OCI-LY3 (cell line): ENCODE results near the gene ARSK.

Experiments
- EZH2phosphoT487 ChIP-seq: fragments of 200-600 bp; shearing (Covaris generic); IDR thresholded peaks from 2 replicates; pipeline ENCODE4 v1.6.1; 2018; ENCODE audit warnings: antibody characterized with exemption, mixed run types, low read depth
- TF ChIP-seq, protein P1 (sequence below): fragments of 200-600, 300-600 bp; sonication (generic); IDR thresholded peaks from 2 replicates; pipeline ENCODE4 v1.5.1; 2014; ENCODE audit warnings: antibody characterized with exemption, low read length, low read depth

DNA sequence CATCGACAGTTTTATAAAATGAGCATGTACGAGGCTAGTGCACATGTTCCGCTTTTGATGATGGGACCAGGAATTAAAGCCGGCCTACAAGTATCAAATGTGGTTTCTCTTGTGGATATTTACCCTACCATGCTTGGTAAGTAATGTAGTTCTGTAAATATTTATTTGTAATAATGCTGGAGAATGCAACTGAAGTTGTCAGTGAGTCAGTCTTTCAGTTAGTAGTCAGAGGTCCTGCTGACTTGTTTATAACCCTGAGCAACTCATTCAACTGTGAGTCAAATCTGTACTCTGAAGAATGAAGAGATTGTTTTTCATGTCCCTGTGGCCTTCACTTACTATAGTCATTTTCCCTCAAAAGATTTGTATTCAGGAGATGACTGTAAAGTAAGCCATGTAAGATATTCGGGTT lies 36.6 kb downstream of the ARSK start:
- TF ChIP-seq, protein P1, sequence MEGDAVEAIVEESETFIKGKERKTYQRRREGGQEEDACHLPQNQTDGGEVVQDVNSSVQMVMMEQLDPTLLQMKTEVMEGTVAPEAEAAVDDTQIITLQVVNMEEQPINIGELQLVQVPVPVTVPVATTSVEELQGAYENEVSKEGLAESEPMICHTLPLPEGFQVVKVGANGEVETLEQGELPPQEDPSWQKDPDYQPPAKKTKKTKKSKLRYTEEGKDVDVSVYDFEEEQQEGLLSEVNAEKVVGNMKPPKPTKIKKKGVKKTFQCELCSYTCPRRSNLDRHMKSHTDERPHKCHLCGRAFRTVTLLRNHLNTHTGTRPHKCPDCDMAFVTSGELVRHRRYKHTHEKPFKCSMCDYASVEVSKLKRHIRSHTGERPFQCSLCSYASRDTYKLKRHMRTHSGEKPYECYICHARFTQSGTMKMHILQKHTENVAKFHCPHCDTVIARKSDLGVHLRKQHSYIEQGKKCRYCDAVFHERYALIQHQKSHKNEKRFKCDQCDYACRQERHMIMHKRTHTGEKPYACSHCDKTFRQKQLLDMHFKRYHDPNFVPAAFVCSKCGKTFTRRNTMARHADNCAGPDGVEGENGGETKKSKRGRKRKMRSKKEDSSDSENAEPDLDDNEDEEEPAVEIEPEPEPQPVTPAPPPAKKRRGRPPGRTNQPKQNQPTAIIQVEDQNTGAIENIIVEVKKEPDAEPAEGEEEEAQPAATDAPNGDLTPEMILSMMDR, result no peak
- no peak for TF ChIP-seq EZH2phosphoT487
